Keratinocyte (primary cell): Measurements from ENCODE around the gene ZNF792. TPM values are rescaled to one million over a fixed set of nuclear protein-coding genes. Genes with fewer than 3 reads are reported as not detected.

ENCODE experiments used
- DNase-seq: peaks from one replicate; pipeline ENCODE4 v3.0.0-alpha.2; 2011; ENCODE audit warnings: low read depth, missing footprints, low spot score
- FAIRE-seq: peaks from 2 replicates; lab custom pipeline; 2011; peaks lifted over from hg19 to GRCh38; lab: Jason Lieb, UNC
- H2AFZ ChIP-seq: 2 replicates; pipeline ENCODE4 v1.6.0; 2012; ENCODE audit warnings: low read length, control low read depth, inconsistent platforms; ENCODE audit not compliant: control insufficient read depth
- H3K27ac ChIP-seq: 2 replicates; pipeline ENCODE4 v1.5.1; 2011; ENCODE audit warnings: low read length; ENCODE audit not compliant: control insufficient read depth, insufficient read depth
- H3K27me3 ChIP-seq: 3 replicates; pipeline ENCODE4 v1.6.0; 2011; ENCODE audit warnings: low read length; ENCODE audit not compliant: control insufficient read depth, insufficient read depth; ENCODE audit errors: extremely low read depth
- H3K36me3 ChIP-seq, 2 experiments: 2 replicates in 1 of 2; 3 replicates in 1 of 2; pipeline ENCODE4 v1.5.1; 2011; ENCODE audit warnings: low read length in 2 of 2, mild to moderate bottlenecking in 1 of 2; ENCODE audit not compliant: control insufficient read depth in 2 of 2, insufficient read depth in 2 of 2; ENCODE audit errors: extremely low read depth in 1 of 2
- H3K4me1 ChIP-seq: 3 replicates; pipeline ENCODE4 v1.5.1; 2011; ENCODE audit warnings: low read length; ENCODE audit not compliant: control insufficient read depth, insufficient read depth; ENCODE audit errors: extremely low read depth
- H3K4me2 ChIP-seq: 3 replicates; pipeline ENCODE4 v1.6.0; 2011; ENCODE audit warnings: low read depth, low read length; ENCODE audit not compliant: control insufficient read depth, insufficient read depth; ENCODE audit errors: extremely low read depth
- H3K4me3 ChIP-seq, 3 experiments: fragments of 200-600 bp in 1 of 3; sonication (generic) in 1 of 3; 2 replicates in 2 of 3; 3 replicates in 1 of 3; pipeline ENCODE4 v1.5.1; 2011 to 2016; ENCODE audit warnings: low read length in 3 of 3, mild to moderate bottlenecking in 3 of 3, control low read depth in 2 of 3, inconsistent platforms in 1 of 3, low read depth in 1 of 3, mixed read lengths in 1 of 3, mixed run types in 1 of 3, moderate library complexity in 1 of 3; ENCODE audit not compliant: control insufficient read depth in 2 of 3, insufficient read depth in 2 of 3; ENCODE audit errors: extremely low read depth in 1 of 3
- H3K79me2 ChIP-seq: 2 replicates; pipeline ENCODE4 v1.6.0; 2012; ENCODE audit warnings: low read length; ENCODE audit not compliant: control insufficient read depth, insufficient read depth
- H3K9ac ChIP-seq: 3 replicates; pipeline ENCODE4 v1.6.0; 2011; ENCODE audit warnings: low read length; ENCODE audit not compliant: control insufficient read depth, insufficient read depth; ENCODE audit errors: extremely low read depth
- H3K9me1 ChIP-seq: 3 replicates; pipeline ENCODE4 v1.6.0; 2011; ENCODE audit warnings: low read length; ENCODE audit not compliant: control insufficient read depth, insufficient read depth; ENCODE audit errors: extremely low read depth
- H3K9me3 ChIP-seq: 2 replicates; pipeline ENCODE4 v1.5.1; 2012; ENCODE audit warnings: low read depth, low read length; ENCODE audit not compliant: control insufficient read depth
- H4K20me1 ChIP-seq: 3 replicates; pipeline ENCODE4 v1.6.0; 2011; ENCODE audit warnings: low read length; ENCODE audit not compliant: control insufficient read depth, insufficient read depth; ENCODE audit errors: extremely low read depth
- CTCF ChIP-seq, 3 experiments: IDR thresholded peaks in 1 of 3; conservative IDR thresholded peaks in 1 of 3; optimal IDR thresholded peaks in 1 of 3; 2 replicates in 2 of 3; 3 replicates in 1 of 3; pipeline versions ENCODE3 to v1.5.1; 2011; ENCODE audit warnings: low read length in 3 of 3, mild to moderate bottlenecking in 3 of 3, moderate library complexity in 2 of 3, control low read depth in 1 of 3, inconsistent platforms in 1 of 3; ENCODE audit not compliant: insufficient read depth in 2 of 3; ENCODE audit errors: extremely low read depth in 1 of 3
- EZH2 ChIP-seq: IDR thresholded peaks from one replicate; pipeline ENCODE4 v1.6.1; 2012; ENCODE audit warnings: inconsistent platforms, mild to moderate bottlenecking, low read length, moderate library complexity
- dilution Hi-C: fragments of 300-500 bp; cut with MboI; formaldehyde crosslinking; loops from one replicate; pipeline ENCODE4 v1.7.0; 2020; ENCODE audit warnings: low sequenced_read_pairs; ENCODE audit not compliant: extremely low pct_ligation_motif_present
- polyA plus RNA-seq, 5 experiments: library from polyadenylated mRNA; depleted of rRNA in 3 of 5; stranded (reverse) in 3 of 5; stranded (forward) in 1 of 5; unstranded in 1 of 5; fragments of >200 nt; gene quantifications; 1 replicate in 1 of 5; 2 replicates in 3 of 5; 3 replicates in 1 of 5; pipeline versions ENCODE4 v1.2.1 to v1.2.3, GENCODE V29; 2011 to 2012; ENCODE audit warnings: missing spikeins in 2 of 5, low read depth in 1 of 5, low replicate concordance in 1 of 5

The ZNF792 gene
- polyA plus RNA-seq, 1 donor (not counting 4 experiments of a cell fraction or from before 2014, with no cell fraction given), result 1.9 TPM

GRCh38 chr19:34997071-34997617 lies 33.1 kb upstream of the ZNF792 start:
- no peak for FAIRE-seq
- no peak for TF ChIP-seq CTCF (optimal IDR thresholded peaks at IDR 0.05 in 1 of 3, IDR thresholded peaks at IDR 0.05 in 1 of 3, conservative IDR thresholded peaks at IDR 0.05 in 1 of 3; ENCODE audit: extremely low read depth in 1 of 3, insufficient read depth in 2 of 3, low read length in 3 of 3)
- TF ChIP-seq EZH2, result no peak

GRCh38 chr19:34995551-34995950 lies 31.5 kb upstream of the ZNF792 start:
- no peaks in the 10 kb centered on the region for H3K9me1 ChIP-seq
- FAIRE-seq (no peak), DNase-seq (no peak)
- no peaks in the 10 kb centered on the region for H3K36me3 ChIP-seq
- TF ChIP-seq CTCF (optimal IDR thresholded peaks at IDR 0.05 in 1 of 3, IDR thresholded peaks at IDR 0.05 in 1 of 3, conservative IDR thresholded peaks at IDR 0.05 in 1 of 3; ENCODE audit: extremely low read depth in 1 of 3, insufficient read depth in 2 of 3, low read length in 3 of 3) (no peak), EZH2 (no peak)
- no peaks in the 10 kb centered on the region for H3K9me3 ChIP-seq
- no peak overlapping the region for H3K4me3 ChIP-seq
- peaks cover 5% of the 10 kb centered on the region for H3K27me3 ChIP-seq
- H3K4me2 ChIP-seq, result no peak overlapping the region
- no peak overlapping the region for H3K27ac ChIP-seq
- H3K4me1 ChIP-seq, result peaks cover 6% of the 10 kb centered on the region
- H3K79me2 ChIP-seq, result peaks cover under 1% of the 10 kb centered on the region
- no peak overlapping the region for H3K9ac ChIP-seq
- no peaks in the 10 kb centered on the region for H4K20me1 ChIP-seq
- H2AFZ ChIP-seq, result no peak overlapping the region
- dilution Hi-C loops, result no loop called here

More at GRCh38 chr19:34997071-34997617, 33.1 kb upstream of the ZNF792 start:
- peaks cover 2% of the 10 kb centered on the region for H4K20me1 ChIP-seq
- DNase-seq, result no peak
- dilution Hi-C loops, result no loop called here
- H2AFZ ChIP-seq, result no peak overlapping the region
- no peaks in the 10 kb centered on the region for H3K9me3 ChIP-seq
- H3K4me2 ChIP-seq, result no peak overlapping the region
- H3K4me1 ChIP-seq, result peaks cover 13% of the 10 kb centered on the region
- H3K27me3 ChIP-seq, result no peaks in the 10 kb centered on the region
- H3K79me2 ChIP-seq, result peaks cover 14% of the 10 kb centered on the region
- H3K9me1 ChIP-seq, result no peaks in the 10 kb centered on the region
- no peak overlapping the region for H3K4me3 ChIP-seq
- no peaks in the 10 kb centered on the region for H3K36me3 ChIP-seq
- no peak overlapping the region for H3K9ac ChIP-seq
- H3K27ac ChIP-seq, result no peak overlapping the region
